C4-2B (cell line): ENCODE measurements around the gene TOR3A.

Experiments
- H3K27ac ChIP-seq: fragments of 450-650 bp; 2 replicates; pipeline ENCODE4 v1.5.1; 2017
- ZFX ChIP-seq: fragments of 450-650 bp; IDR thresholded peaks from 2 replicates; pipeline ENCODE4 v1.6.1; 2017
- TF ChIP-seq, protein P1 (sequence below): fragments of 450-650 bp; conservative IDR thresholded peaks from 2 replicates; pipeline ENCODE4 v1.5.1; 2017; ENCODE audit warnings: mild to moderate bottlenecking

TOR3A gene

GRCh38 chr1:179043266-179043665, 38.6 kb upstream of the TOR3A start:
- TF ChIP-seq, protein P1, sequence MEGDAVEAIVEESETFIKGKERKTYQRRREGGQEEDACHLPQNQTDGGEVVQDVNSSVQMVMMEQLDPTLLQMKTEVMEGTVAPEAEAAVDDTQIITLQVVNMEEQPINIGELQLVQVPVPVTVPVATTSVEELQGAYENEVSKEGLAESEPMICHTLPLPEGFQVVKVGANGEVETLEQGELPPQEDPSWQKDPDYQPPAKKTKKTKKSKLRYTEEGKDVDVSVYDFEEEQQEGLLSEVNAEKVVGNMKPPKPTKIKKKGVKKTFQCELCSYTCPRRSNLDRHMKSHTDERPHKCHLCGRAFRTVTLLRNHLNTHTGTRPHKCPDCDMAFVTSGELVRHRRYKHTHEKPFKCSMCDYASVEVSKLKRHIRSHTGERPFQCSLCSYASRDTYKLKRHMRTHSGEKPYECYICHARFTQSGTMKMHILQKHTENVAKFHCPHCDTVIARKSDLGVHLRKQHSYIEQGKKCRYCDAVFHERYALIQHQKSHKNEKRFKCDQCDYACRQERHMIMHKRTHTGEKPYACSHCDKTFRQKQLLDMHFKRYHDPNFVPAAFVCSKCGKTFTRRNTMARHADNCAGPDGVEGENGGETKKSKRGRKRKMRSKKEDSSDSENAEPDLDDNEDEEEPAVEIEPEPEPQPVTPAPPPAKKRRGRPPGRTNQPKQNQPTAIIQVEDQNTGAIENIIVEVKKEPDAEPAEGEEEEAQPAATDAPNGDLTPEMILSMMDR = no peak
- TF ChIP-seq ZFX = no peak
- H3K27ac ChIP-seq = no peak overlapping the region

- TF ChIP-seq ZFX = no peak
- TF ChIP-seq, protein P1 = no peak
- H3K27ac ChIP-seq = no peak overlapping the region
Measured at GRCh38 chr1:179043907-179044306, 38.0 kb upstream of the TOR3A start.

GRCh38 chr1:179046808-179047635, 34.8 kb upstream of the TOR3A start:
- no peak for TF ChIP-seq ZFX
- TF ChIP-seq, protein P1 = no peak
- no peak overlapping the region for H3K27ac ChIP-seq

- H3K27ac ChIP-seq = no peak overlapping the region
- no peak for TF ChIP-seq ZFX
- TF ChIP-seq, protein P1 = no peak
Measured at GRCh38 chr1:179047636-179047997, 34.3 kb upstream of the TOR3A start.

GRCh38 chr1:179048339-179049124, 33.3 kb upstream of the TOR3A start:
- TF ChIP-seq, protein P1 = no peak
- no peak for TF ChIP-seq ZFX
- no peak overlapping the region for H3K27ac ChIP-seq

- no peak for TF ChIP-seq ZFX
- TF ChIP-seq, protein P1 = no peak
- no peak overlapping the region for H3K27ac ChIP-seq
Measured at GRCh38 chr1:179052776-179053175, 29.1 kb upstream of the TOR3A start.

DNA sequence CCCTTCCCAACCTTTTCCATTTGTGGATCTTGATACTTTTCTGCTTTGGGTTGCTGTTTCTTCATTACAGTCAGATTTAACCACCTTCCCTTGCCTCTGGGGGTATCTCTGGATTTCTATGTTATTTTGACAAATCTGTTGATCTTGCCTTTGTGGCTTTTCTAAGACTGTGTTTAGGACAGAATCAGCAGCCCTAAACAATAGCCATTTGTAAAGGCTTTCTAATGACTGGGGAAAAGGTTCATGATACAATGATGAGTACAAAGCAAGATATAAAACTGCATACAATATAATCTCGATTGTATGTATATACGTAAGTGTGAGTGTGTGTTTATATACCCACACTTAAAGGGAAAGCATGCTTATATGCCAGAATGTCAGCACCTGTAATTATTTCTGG, 28.4 kb upstream of the TOR3A start:
- TF ChIP-seq ZFX = no peak
- TF ChIP-seq, protein P1 = no peak
- H3K27ac ChIP-seq = no peak overlapping the region
